GM19238 (cell line): Measurements from ENCODE around the gene MRPL40.

Experiments used
- DNase-seq: peaks from one replicate; pipeline ENCODE4 v3.0.0; 2011; ENCODE audit warnings: low spot score; ENCODE audit not compliant: insufficient read length

MRPL40 gene

GRCh38 chr22:19480789-19481188 lies 48.4 kb downstream of the MRPL40 start:
- DNase-seq, result no peak

GRCh38 chr22:19482297-19482696 lies 50.0 kb downstream of the MRPL40 start:
- no peak for DNase-seq

GRCh38 chr22:19483481-19484244 lies 51.3 kb downstream of the MRPL40 start:
- DNase-seq, result no peak
